HG03571 (cell line): ENCODE results near the gene TEX22.

Experiments
- ATAC-seq: cut with Tn5 transposase; IDR thresholded peaks from one replicate; pipeline ENCODE4 v1.9.1; 2021; ENCODE audit not compliant: unreplicated experiment

TEX22 gene

GRCh38 chr14:105455086-105455640 is 56.8 kb downstream of the TEX22 start:
- no peak for ATAC-seq

GRCh38 chr14:105455766-105456660 is 57.7 kb downstream of the TEX22 start:
- no peak for ATAC-seq

- ATAC-seq, result no peak
These were observed 58.6 kb downstream of the TEX22 start for GRCh38 chr14:105456736-105457617.

GRCh38 chr14:105458010-105458409 is 59.7 kb downstream of the TEX22 start:
- ATAC-seq, result no peak

GRCh38 chr14:105458571-105458970 is 60.2 kb downstream of the TEX22 start:
- no peak for ATAC-seq

GRCh38 chr14:105460116-105460515 is 61.8 kb downstream of the TEX22 start:
- ATAC-seq, result no peak

GRCh38 chr14:105460616-105461015 is 62.3 kb downstream of the TEX22 start:
- no peak for ATAC-seq

- ATAC-seq, result no peak
These were observed 63.6 kb downstream of the TEX22 start for GRCh38 chr14:105461903-105462302.
